Hepatocyte (in vitro differentiated cells): ENCODE data around the gene POLR3B. TPM values are rescaled to one million over a fixed set of nuclear protein-coding genes. Genes with fewer than 3 reads are reported as not detected.

Experiments used
- DNase-seq: peaks from one replicate; pipeline ENCODE4 v3.0.0-alpha.2; 2016; ENCODE audit warnings: low spot score
- H2AFZ ChIP-seq: fragments of 200-600 bp; sonication (generic); 2 replicates; pipeline ENCODE4 v1.6.0; 2016; ENCODE audit warnings: antibody characterized with exemption, mild to moderate bottlenecking
- H3K27ac ChIP-seq: fragments of 200-600 bp; sonication (generic); 2 replicates; pipeline ENCODE4 v1.5.1; 2016; ENCODE audit warnings: mild to moderate bottlenecking
- H3K27me3 ChIP-seq: fragments of 200-600 bp; sonication (generic); 2 replicates; pipeline ENCODE4 v1.6.1; 2016
- H3K36me3 ChIP-seq: fragments of 200-600 bp; sonication (generic); replicated peaks from 2 replicates; pipeline ENCODE4 v1.5.1; 2016; ENCODE audit warnings: low read depth; ENCODE audit not compliant: insufficient read depth
- H3K4me1 ChIP-seq: fragments of 200-600 bp; sonication (generic); 2 replicates; pipeline ENCODE4 v1.5.1; 2016; ENCODE audit warnings: mild to moderate bottlenecking, moderate library complexity; ENCODE audit not compliant: insufficient read depth
- H3K4me2 ChIP-seq: fragments of 200-600 bp; sonication (generic); 2 replicates; pipeline ENCODE4 v1.6.0; 2016
- H3K4me3 ChIP-seq: fragments of 200-600 bp; sonication (generic); 2 replicates; pipeline ENCODE4 v1.5.1; 2016; ENCODE audit warnings: mild to moderate bottlenecking
- H3K79me2 ChIP-seq: fragments of 200-600 bp; sonication (generic); 2 replicates; pipeline ENCODE4 v1.6.0; 2017; ENCODE audit warnings: mild to moderate bottlenecking
- H3K9me2 ChIP-seq: fragments of 200-600 bp; sonication (generic); replicated peaks from 2 replicates; pipeline ENCODE4 v1.6.0; 2017; ENCODE audit warnings: mild to moderate bottlenecking; ENCODE audit not compliant: insufficient read depth
- H3K9me3 ChIP-seq: fragments of 200-600 bp; sonication (generic); 2 replicates; pipeline ENCODE4 v1.5.1; 2016; ENCODE audit warnings: low read depth, mild to moderate bottlenecking
- H4K20me1 ChIP-seq: fragments of 200-600 bp; sonication (generic); 2 replicates; pipeline ENCODE4 v1.6.0; 2016; ENCODE audit warnings: mild to moderate bottlenecking; ENCODE audit not compliant: insufficient read depth, poor library complexity, severe bottlenecking
- EZH2 ChIP-seq: fragments of 200-600 bp; sonication (generic); IDR thresholded peaks from 2 replicates; pipeline ENCODE4 v1.6.1; 2016; ENCODE audit warnings: antibody characterized with exemption, mild to moderate bottlenecking, borderline replicate concordance
- EZH2phosphoT487 ChIP-seq: fragments of 200-600 bp; sonication (generic); IDR thresholded peaks from one replicate; pipeline ENCODE4 v1.6.1; 2018; ENCODE audit warnings: antibody characterized with exemption, mild to moderate bottlenecking, low read depth, moderate library complexity; ENCODE audit not compliant: unreplicated experiment, severe bottlenecking
- WGBS: methylation state at CpG from one replicate; pipeline ENCODE4 v1.1.6; 2016; ENCODE audit warnings: low lambda C conversion rate; ENCODE audit errors: missing lambda C conversion rate; 5-methylcytosine and 5-hydroxymethylcytosine counted together
- polyA plus RNA-seq: library from polyadenylated mRNA; unstranded; fragments of >200 nt; fragmentation: Nextera tagmentation; extraction: Ambion mirVana; gene quantifications from 2 replicates; pipeline ENCODE4 v1.2.1, GENCODE V29; 2016
- total RNA-seq: library from RNA; depleted of rRNA; stranded (reverse); fragments of >200 nt; gene quantifications from 2 replicates; pipeline ENCODE4 v1.2.3, GENCODE V29; 2014
- TF ChIP-seq, protein P1 (sequence below): fragments of 200-600 bp; sonication (generic); IDR thresholded peaks from 2 replicates; pipeline ENCODE4 v1.5.1; 2016; ENCODE audit warnings: antibody characterized with exemption, mild to moderate bottlenecking; ENCODE audit not compliant: poor library complexity

POLR3B gene
- total and polyA plus RNA-seq, 2 experiments from 2014 or later: 8.4 to 10.4 TPM

DNA sequence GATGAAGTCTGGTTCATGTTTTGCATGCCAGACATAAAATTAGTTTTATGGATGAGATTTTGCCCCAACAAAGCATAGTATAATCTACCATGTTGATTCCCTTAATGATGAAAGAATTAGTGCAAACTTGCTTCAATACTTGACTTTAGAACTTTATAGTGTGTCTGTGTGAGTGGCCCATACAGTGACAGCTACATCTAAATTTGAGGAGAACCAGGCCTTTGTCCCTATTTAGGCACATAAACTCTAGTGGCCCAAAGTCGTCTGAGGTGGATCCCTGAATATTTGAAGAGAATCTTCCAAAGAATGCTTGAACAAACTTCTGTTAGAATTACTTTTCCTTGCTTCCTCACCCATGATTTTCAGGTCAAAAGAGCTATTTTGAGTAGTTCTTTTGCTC lies 70.4 kb downstream of the POLR3B start:
- DNase-seq: no peak
- Histone ChIP-seq H3K9me3 (no peaks in the 10 kb centered on the region), H3K27me3 (no peaks in the 10 kb centered on the region), H3K4me1 (peaks cover 3% of the 10 kb centered on the region), H3K4me2 (no peak overlapping the region), H3K79me2 (no peaks in the 10 kb centered on the region), H3K27ac (no peak overlapping the region), H4K20me1 (no peaks in the 10 kb centered on the region), H2AFZ (no peak overlapping the region), H3K9me2 (no peaks in the 10 kb centered on the region), H3K4me3 (no peak overlapping the region), H3K36me3 (no peaks in the 10 kb centered on the region)
- TF ChIP-seq EZH2 (no peak), EZH2phosphoT487 (no peak)
- TF ChIP-seq, protein P1, sequence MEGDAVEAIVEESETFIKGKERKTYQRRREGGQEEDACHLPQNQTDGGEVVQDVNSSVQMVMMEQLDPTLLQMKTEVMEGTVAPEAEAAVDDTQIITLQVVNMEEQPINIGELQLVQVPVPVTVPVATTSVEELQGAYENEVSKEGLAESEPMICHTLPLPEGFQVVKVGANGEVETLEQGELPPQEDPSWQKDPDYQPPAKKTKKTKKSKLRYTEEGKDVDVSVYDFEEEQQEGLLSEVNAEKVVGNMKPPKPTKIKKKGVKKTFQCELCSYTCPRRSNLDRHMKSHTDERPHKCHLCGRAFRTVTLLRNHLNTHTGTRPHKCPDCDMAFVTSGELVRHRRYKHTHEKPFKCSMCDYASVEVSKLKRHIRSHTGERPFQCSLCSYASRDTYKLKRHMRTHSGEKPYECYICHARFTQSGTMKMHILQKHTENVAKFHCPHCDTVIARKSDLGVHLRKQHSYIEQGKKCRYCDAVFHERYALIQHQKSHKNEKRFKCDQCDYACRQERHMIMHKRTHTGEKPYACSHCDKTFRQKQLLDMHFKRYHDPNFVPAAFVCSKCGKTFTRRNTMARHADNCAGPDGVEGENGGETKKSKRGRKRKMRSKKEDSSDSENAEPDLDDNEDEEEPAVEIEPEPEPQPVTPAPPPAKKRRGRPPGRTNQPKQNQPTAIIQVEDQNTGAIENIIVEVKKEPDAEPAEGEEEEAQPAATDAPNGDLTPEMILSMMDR: no peak
- 55% methylated on average over 1 of the region's 1 CpG for WGBS

DNA sequence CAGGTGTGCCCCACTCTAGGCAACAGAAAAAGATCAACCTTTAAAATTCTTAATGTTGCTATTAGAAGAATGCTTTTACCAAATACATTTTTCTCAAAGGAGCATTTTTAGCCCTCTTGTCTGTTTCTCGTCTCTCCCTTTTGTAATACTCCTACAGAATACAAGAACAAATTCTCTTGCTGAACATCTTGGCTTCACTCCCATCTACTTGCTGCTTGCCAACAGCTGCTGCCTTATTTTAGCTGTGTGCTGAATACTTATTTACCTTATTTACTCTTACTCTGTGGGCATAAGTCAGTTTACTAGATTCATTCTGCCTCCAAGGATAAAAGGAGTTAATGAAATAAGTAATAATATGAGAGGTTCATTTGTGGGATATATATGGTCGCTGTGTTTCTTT lies 70.8 kb downstream of the POLR3B start:
- TF ChIP-seq, protein P1: no peak
- TF ChIP-seq EZH2 (no peak), EZH2phosphoT487 (no peak)
- no peak overlapping the region for H3K4me3 ChIP-seq
- H3K9me3 ChIP-seq: no peaks in the 10 kb centered on the region
- no peaks in the 10 kb centered on the region for H4K20me1 ChIP-seq
- 86% methylated on average over 2 of the region's 2 CpGs for WGBS
- no peak overlapping the region for H3K27ac ChIP-seq
- no peaks in the 10 kb centered on the region for H3K79me2 ChIP-seq
- H3K4me1 ChIP-seq: peaks cover 3% of the 10 kb centered on the region
- H2AFZ ChIP-seq: no peak overlapping the region
- no peaks in the 10 kb centered on the region for H3K27me3 ChIP-seq
- H3K4me2 ChIP-seq: no peak overlapping the region
- H3K36me3 ChIP-seq: no peaks in the 10 kb centered on the region
- no peak for DNase-seq
- no peaks in the 10 kb centered on the region for H3K9me2 ChIP-seq

DNA sequence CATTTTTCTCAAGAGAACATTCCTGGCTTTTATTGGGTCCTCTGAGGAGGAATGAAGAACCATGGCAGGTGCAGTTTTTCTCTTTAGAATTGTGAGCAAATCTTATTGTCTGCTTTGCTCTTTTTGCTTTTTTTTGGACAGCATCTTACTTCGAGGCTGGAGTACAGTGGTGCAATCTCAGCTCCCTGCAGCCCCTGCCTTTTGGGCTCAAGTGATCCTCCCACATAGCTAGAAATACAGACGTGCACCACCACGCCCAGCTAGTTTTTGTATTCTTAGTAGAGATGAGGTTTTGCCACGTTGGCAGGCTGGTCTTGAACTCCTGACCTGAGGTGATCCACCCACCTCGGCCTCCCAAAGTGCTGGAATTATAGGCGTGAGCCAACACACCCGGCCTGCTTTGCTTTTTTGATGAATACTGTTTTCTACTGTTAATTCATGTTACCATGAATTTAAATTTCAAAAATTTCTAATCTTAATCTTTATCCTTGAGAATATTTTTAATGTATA lies 71.5 kb downstream of the POLR3B start:
- no peaks in the 10 kb centered on the region for H3K36me3 ChIP-seq
- DNase-seq: no peak

More for the DNA sequence above, 71.5 kb downstream of the POLR3B start:
- Histone ChIP-seq H3K79me2 (no peaks in the 10 kb centered on the region), H3K27me3 (no peaks in the 10 kb centered on the region), H3K9me2 (no peaks in the 10 kb centered on the region), H4K20me1 (no peaks in the 10 kb centered on the region), H3K4me3 (no peak overlapping the region), H3K9me3 (no peaks in the 10 kb centered on the region), H3K4me1 (peaks cover 3% of the 10 kb centered on the region), H3K27ac (no peak overlapping the region), H3K4me2 (no peak overlapping the region), H2AFZ (no peak overlapping the region)
- TF ChIP-seq, protein P1: no peak
- TF ChIP-seq EZH2phosphoT487: no peak
- no peak for TF ChIP-seq EZH2
- WGBS: 89% methylated on average over 7 of the region's 7 CpGs
